SW480 (cell line): Measurements from ENCODE around the gene SLC35F2.
"Not testable (repeated sequence)": the region's sequence is repeated elsewhere in the genome, so short reads cannot be mapped to it uniquely, and the experiment has no call there.

Experiments
- DNase-seq: peaks from one replicate; pipeline ENCODE4 v3.0.0-alpha.2; 2016; ENCODE audit warnings: low spot score

Gene SLC35F2, protein sequence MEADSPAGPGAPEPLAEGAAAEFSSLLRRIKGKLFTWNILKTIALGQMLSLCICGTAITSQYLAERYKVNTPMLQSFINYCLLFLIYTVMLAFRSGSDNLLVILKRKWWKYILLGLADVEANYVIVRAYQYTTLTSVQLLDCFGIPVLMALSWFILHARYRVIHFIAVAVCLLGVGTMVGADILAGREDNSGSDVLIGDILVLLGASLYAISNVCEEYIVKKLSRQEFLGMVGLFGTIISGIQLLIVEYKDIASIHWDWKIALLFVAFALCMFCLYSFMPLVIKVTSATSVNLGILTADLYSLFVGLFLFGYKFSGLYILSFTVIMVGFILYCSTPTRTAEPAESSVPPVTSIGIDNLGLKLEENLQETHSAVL

DNA sequence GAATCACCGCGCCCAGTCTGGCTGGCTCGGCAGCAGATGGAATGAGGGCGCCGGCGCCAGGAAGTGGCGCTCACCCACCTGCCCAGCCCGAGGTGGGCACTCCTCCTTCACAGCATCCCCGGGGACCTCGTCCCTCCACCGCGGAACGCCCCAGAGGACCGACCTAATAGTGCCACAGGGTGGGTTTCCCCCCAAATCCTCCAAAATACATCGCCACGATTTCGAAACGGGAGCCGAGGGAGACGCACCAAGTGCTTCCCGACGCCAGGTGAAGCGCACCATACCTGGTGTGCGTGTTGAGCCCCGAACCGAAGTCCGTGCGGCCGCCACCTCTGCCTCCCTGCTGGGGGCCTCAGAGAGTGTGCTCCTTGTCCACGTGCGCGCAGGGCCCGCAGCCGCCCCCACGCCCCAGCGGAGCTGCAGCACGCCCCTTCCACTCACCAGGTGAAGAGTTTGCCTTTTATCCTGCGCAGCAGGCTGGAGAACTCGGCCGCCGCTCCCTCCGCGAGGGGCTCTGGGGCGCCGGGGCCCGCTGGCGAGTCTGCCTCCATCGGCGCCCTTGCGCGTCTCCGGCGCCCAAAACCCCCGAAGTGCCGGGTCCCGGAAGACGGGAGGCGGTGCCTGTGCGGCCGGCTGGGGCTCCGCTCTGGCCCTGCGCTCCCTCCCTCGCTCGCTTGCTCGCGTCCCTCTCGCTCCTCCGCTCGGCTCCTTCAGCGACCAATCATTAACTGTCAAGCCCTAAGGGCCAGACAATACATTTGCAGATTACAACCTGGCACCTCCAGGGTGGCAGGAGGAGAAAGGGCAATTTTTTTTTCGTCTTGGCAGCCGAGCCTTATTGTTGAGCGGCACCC is at the start of gene SLC35F2:
Gene SLC35F2, minus strand, starts transcription at position 571 of the 854 bp plus-strand sequence. Its CDS starts 20 bp downstream, at position 551.
- peak; percentile 86 for DNase-seq

DNA sequence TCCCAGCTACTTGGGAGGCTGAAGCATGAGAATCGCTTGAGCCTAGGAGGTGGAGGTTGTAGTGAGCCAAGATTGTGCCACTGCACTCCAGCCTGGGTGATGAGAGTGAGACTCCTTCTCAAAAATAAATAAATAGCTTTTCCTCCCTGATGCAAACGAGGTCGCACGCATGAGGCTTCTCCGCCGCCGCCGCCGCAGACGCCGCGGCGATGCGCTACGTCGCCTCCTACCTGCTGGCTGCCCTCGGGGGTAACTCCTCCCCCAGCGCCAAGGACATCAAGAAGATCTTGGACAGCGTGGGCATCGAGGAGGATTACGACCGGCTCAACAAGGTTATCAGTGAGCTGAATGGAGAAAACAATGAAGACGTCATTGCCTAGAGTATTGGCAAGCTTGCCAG is 49.6 kb upstream of the SLC35F2 start:
- DNase-seq, result no peak

- DNase-seq, result peak; percentile 63
Observed at GRCh38 chr11:107898270-107898669, 39.7 kb upstream of the SLC35F2 start.

- no peak for DNase-seq
Observed at GRCh38 chr11:107882095-107882820, 23.7 kb upstream of the SLC35F2 start.

- not testable (repeated sequence) for DNase-seq
Observed at GRCh38 chr11:107881471-107881870, 22.9 kb upstream of the SLC35F2 start.

- no peak for DNase-seq
Observed at GRCh38 chr11:107876141-107876540, 17.6 kb upstream of the SLC35F2 start.

- no peak for DNase-seq
Observed at GRCh38 chr11:107864591-107864990, 6.0 kb upstream of the SLC35F2 start.

DNA sequence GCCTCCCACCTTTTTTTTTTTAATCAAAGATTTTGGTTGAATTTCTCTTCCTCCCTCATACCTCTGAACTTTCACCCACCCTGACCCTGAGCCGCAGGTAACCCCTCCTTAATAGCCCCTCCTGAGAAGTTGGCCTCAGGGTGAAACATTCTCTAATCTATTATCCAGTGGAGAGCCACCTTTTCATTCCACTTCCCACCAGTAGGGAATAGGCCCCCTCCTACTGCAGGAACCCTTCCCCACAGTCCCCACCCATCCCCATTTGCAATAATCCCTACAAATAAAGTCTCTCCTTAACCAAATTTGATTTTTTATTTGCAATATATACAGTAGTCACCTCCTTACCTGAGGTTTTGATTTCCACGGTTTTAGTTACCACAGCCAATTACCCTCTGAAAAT is 2.1 kb upstream of the SLC35F2 start:
- DNase-seq, result no peak

GRCh38 chr11:107860240-107860620 is 1.6 kb upstream of the SLC35F2 start:
- DNase-seq, result not testable (repeated sequence)

DNA sequence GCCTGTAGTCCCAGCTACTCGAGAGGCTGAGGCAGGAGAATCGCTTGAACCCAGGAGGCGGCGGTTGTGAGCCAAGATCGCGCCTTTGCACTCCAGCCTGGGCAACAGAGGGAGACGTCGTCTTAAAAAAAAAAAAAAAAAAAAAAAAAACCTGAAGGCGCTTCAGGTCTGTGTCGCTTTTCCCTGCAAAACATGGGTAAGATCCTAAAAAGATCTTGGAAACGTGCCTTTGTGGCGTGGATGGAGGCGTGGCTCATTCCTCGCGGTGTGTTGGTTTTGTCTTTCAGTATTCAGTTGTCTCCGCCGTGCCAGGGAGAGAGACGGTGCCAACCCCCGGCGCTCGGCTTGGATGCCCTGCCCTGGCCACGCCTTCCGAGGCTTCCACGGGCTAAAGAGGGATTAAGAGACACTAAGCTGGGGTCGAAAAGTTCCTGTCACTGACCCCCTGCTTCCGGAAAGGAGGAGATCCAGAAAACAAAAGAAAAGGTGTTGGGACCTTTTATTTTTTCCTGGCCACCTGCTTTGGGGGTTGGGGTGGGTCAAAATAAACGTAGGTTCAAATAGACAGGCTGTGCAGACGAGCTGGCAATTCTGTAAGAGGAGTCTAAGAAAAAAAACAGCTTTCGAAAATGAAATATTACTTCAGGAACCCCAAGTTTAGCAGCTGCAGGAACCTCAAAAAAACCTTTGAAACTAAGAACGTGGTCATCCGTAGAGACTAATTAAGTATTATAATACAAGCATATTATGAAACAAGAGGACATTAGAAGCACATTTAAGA is 1.1 kb upstream of the SLC35F2 start:
- DNase-seq, result peak; percentile 58

- no peak for DNase-seq
Observed at GRCh38 chr11:107857550-107858216, 904 bp downstream of the SLC35F2 start.

DNA sequence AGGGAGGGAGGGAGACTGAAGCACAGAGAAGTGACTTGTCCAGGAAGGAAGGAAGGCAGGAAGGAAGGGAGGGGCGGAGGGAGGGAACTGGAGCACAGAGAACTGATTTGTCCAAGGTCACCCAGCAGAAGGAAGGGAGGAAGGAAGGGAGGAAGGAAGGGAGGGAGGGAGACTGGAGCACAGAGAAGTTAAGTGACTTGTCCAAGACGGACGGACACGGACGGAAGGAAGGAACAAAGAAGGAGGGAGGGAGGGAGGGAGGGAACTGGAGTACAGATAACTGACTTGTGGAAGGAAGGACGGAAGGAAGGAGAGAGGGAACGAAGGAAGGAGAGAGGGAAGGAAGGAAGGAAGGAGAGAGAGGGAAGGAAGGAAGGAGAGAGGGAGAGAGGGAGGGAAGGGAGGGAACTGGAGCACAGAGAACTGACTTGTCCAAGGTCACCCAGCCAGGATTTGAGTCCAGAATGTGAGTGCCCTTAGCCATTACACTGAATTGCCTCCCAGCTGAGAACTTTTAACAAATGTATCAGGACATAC is 1.5 kb downstream of the SLC35F2 start:
- no peak for DNase-seq

GRCh38 chr11:107856180-107856980 is 2.2 kb downstream of the SLC35F2 start:
- DNase-seq, result no peak

DNA sequence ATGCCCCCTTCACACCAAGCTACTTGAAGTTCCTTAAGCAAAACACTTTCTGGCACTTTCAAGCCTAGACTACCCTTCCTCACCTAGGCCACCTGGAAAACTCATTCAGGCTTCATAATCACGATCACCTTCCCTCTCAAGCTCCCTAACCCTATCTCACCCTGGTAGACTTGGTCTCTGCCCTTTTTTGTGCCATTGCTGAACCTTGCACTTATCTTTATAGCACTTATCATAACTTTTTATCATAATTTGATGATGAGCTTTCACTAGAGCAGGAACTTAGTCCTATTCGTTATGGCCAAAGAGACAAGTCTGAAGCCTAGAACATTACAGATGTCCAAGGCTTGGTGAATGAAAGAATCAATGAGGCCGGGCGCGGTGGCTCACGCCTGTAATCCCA is 5.5 kb downstream of the SLC35F2 start:
- DNase-seq, result no peak

- DNase-seq, result no peak
Observed at GRCh38 chr11:107851704-107852310, 6.8 kb downstream of the SLC35F2 start.

DNA sequence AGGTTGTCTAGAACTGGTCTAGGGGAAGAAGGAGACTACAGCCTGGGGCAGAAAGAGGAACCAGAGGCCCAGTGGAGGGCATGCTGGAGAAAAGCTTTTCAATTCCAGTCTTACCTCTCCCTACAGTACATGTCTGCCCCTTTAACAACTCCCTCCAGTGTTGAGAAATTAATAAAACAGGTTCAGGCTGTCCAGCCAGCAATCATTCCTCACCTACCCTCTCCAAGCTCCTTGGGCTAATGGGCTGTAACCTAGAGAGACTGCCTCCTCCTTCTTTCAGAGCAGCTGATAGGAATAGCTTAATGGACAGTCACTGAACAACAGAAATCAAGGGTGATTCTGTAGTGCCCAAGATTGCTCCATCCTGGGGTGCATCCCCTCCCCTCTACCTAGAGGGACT is 8.8 kb downstream of the SLC35F2 start:
- no peak for DNase-seq

- no peak for DNase-seq
Observed at GRCh38 chr11:107848345-107848744, 10.2 kb downstream of the SLC35F2 start.

DNA sequence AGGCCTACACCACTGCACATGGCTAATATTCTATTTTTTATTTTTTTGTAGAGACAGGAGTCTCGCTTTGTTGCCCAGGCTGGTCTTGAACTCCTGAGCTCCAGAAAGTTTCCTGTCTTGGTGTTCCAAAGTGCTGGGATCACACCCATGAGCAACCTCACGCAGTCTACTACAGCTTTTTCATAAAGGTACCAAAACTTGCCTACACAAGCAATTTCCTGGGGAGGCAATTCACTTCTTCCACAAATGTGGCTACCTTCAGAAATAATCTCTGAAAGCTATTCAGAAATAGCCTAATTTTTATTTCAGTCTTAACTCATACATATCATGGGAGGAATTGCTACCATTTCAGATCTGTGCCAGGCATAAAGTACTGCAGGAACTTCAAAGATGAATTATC is 11.4 kb downstream of the SLC35F2 start:
- DNase-seq, result no peak

GRCh38 chr11:107844041-107844440 is 14.5 kb downstream of the SLC35F2 start:
- no peak for DNase-seq
